ENCODE data around the gene PASK. TPM values are rescaled to one million over a fixed set of nuclear protein-coding genes. Genes with fewer than 3 reads are reported as not detected.

PASK gene
- polyA plus RNA-seq, 3 donors, result 15.1 to 26.7 (median 23.9) TPM

GRCh38 chr2:241084856-241085444, 64.3 kb downstream of the PASK start:
- no peak for DNase-seq

- no peak for DNase-seq
Measured at GRCh38 chr2:241083091-241083415, 66.2 kb downstream of the PASK start.

- DNase-seq, result no peak
Measured at GRCh38 chr2:241082341-241083090, 66.8 kb downstream of the PASK start.

- no peak for DNase-seq
Measured at GRCh38 chr2:241081643-241082340, 67.5 kb downstream of the PASK start.

GRCh38 chr2:241081190-241081642, 68.1 kb downstream of the PASK start:
- no peak for DNase-seq

GRCh38 chr2:241080405-241081189, 68.7 kb downstream of the PASK start:
- no peak for DNase-seq

- no peak for DNase-seq
Measured at GRCh38 chr2:241074901-241075540, 74.3 kb downstream of the PASK start.

GRCh38 chr2:241074065-241074818, 75.0 kb downstream of the PASK start:
- DNase-seq, result no peak

- DNase-seq, result no peak
Measured at GRCh38 chr2:241073166-241074064, 75.9 kb downstream of the PASK start.

- no peak for DNase-seq
Measured at GRCh38 chr2:241072553-241073165, 76.6 kb downstream of the PASK start.

- no peak for DNase-seq
Measured at GRCh38 chr2:241072151-241072550, 77.1 kb downstream of the PASK start.

- DNase-seq, result no peak
Measured at GRCh38 chr2:241071677-241072111, 77.6 kb downstream of the PASK start.

GRCh38 chr2:241070811-241071676, 78.2 kb downstream of the PASK start:
- DNase-seq, result no peak

GRCh38 chr2:241070361-241070760, 78.9 kb downstream of the PASK start:
- no peak for DNase-seq

GRCh38 chr2:241069821-241070281, 79.4 kb downstream of the PASK start:
- no peak for DNase-seq

GRCh38 chr2:241068942-241069810, 80.1 kb downstream of the PASK start:
- DNase-seq, result no peak
